SKM-1 (cell line): ENCODE data around the gene MTMR11.

Experiments
- DNase-seq: peaks from one replicate; lab custom pipeline; 2025; ENCODE audit not compliant: unreplicated experiment; lab: John Stamatoyannopoulos, UW

MTMR11 gene

DNA sequence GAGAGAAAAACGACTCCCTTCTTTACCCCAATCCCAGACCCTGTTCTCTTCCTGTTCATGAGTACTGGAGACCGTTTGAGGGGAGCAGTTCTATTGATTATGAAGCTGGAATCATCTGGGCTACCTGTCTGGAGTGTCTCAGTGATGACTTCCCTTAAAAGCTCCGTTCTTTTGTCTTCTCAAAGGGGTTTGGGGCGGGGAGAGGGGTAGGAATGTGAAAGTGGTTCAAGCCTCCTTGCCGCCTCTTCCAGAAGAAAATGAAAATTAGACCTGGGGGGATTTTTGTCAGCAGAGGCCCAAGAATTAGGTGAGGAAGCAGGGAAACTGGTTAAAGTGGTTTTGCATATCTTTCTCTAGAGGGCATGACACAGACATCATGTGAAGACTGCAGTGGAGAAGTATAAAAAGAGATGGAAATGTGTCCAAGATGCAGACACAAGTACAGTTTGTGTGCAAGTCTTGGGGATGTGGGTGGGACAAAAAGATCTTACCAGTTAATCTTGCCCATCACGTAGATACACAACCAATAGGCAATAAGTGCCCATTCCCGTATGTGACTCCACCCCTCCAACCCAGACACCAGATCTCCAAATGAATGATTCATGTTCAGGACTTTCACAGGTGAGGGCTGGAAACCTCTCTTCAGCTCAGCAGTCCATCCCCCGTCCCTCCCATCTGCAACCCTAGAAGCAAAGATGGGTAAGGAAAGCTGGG, 470 bp upstream of the MTMR11 start:
- DNase-seq = no peak

DNA sequence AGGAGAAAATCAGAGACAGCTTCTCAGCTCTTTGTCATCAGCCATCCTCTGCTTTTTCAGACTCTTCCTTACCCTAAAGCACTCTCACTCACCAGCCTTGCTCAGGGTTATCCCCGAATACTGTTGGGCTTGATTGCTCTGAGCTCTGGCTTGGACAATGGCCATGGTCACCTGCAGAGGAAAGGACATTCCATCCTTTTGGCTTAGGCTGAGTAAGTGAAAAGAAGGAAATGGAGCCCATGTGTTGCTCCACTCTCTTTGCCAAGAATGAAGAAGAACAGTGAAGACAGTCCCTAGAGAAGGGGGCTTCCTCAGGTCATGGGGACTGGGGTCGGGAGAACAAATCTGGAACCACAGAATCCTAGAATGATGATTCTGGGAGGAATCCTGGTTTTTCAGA, 2.3 kb downstream of the MTMR11 start:
- DNase-seq = no peak

DNA sequence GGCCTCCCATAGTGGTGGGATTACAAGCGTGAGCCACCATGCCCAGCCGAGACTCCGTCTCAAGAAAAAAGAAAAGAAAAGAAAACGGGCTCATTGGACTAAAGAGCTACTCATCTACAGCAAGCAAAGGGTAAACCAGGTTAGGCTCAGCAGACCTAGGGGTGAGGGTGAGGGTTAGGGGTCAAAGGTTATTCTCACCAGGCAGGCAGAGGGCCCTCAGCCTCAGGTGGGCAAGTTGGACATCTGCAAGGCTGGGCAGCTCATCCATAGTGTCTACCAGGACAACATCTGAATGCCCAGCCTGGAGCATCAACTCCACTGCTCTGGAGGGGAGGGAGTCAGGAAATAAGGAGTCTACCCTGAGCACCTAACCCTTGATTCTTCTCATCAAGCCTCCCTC, 3.5 kb downstream of the MTMR11 start:
- DNase-seq = no peak

DNA sequence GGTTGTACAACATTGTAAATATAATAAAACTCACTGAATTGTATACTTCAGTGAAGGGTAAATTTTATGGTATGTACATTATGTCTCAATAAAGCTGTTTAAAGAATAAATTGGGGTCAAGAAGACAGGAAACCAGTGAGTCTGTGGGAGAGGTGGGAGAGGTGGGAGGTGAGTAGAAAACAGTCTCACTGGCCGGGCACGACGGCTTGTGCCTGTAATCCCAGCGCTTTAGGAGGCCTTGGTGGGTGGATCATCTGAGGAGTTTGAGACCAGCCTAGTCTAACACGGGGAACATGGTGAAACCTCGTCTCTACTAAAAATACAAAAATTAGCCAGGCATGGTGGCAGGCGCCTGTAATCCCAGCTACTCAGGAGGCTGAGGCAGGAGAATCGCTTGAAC, 4.2 kb downstream of the MTMR11 start:
- no peak for DNase-seq

DNA sequence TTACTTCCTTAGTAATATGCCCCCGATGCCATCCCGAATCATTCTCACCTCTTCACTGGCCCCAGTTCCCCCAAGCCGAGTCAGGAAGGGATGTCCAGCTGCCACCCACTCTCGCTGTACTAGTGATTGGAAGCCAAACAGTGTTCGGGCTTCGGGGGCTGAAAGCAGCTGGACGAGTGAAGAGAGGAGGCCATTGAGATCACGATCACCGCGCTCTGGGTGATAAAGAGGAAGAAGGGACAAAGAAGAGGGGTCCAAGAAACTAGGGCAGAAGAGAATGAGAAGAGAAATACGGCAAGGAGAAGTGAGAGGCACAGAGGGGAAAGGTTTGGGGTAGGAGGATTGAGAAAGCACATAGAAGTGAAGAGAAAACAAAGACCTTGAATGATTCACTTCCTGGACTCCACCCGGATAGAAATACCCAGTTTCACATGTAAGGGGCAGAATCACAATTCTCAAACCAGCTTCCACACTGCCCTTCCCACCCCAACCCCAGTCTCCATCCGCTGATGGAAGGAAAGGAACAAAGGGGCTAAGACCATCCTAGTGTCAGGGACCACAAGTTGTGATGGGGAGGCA, 5.4 kb downstream of the MTMR11 start:
- DNase-seq = no peak

DNA sequence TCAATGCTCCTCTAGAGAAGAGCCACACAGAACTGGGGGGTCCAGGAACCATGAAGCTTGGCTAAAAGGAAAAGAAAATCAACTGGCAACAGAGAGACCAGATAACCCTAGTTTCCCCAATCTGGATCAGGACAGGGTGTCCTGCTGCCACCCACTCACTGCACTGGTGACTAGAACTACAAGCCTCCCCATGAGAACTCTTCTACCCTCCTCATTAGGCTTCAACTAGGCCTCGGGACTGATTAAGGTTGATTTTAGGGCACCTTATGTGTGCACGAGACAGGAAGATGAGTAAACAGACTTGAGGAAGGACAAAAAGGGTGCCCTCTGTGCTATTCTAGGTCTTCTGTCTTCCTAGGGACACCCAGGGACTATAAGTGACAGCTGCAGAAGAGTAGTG, 6.8 kb downstream of the MTMR11 start:
- no peak for DNase-seq

DNA sequence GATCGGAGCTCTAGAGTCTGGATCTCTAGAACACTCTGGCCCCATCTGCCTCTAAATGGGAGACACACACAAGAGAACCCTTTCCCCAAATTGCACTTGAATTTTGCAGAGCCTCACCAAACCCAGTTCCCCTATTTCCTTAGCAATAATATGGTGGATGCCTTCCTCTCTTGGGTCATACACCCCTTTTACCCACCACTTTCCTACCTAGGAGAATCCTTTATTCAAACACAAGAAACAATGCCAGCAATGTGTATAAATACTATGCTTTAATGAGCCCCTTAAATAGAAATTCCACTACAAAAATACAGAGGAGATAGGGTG, 8.3 kb downstream of the MTMR11 start:
- DNase-seq = no peak

DNA sequence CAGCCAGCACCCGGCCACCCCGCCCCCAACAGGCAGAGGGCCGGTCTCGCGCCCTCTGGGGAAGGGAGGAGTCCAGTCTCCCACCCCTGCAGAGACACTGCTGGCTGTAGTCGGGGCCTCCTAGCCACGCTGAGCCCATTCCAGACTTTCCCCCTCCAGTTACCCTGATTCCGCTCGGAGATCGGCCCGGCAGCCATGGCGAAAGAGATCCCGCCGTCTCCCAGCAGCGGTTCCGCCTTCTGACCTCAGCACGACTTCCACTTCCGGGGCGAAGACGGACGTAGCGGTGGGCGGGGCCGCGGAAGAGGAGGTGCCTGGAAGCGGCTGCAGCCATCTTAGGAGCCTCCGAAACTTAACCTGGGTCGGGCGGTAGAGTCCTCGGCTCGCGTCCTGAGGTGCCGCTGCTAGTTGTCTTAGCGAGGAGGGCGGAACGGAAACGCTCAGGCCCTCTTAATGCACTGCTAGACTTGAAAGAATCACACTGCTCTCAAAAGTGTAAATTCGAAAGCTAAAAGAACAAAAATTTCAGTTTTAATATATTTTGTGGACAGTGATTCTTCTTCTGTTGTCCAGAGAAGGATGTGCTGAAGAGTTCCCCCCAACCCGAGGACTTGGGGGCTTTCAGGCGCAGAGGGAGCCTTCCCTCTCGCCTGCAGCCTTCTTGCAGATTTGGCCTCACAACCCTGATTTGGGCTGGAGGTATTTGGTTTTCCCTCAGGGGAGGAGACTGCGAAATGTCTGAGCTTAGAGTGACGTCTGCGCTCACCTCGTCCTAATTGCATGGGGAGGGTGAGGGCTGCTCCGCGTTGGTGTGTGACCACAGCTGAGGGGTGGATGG, 8.9 kb downstream of the MTMR11 start, which contains the start of gene SF3B4:
Gene SF3B4, minus strand, starts transcription at position 241 of the 838 bp plus-strand sequence. Its CDS starts 44 bp downstream, at position 197.
- peak; percentile 99 for DNase-seq

DNA sequence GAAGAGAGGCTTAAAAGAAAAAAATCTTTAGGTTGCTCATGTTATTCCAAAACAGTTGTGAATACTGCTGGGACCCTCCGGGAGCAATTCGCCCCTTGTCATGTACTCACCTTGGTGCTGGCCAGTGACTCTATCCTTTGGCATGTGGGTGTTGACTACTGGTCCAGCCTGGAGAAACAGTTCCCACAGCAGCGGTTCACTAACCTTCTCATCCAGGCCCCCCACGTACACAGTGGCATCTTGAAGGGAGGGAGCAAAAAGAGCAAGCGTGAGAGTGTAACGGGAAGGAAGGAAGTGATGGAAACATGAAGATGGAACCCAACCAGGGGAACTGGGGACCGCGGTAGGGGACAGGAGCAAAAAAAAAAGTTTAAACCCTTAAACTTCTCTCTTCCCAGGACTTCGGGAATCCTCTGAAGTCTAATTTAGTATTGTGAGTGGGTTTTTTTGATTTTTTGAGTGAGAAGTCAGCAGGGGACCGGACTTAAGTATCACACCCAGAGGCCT, 9.6 kb downstream of the MTMR11 start:
- no peak for DNase-seq

DNA sequence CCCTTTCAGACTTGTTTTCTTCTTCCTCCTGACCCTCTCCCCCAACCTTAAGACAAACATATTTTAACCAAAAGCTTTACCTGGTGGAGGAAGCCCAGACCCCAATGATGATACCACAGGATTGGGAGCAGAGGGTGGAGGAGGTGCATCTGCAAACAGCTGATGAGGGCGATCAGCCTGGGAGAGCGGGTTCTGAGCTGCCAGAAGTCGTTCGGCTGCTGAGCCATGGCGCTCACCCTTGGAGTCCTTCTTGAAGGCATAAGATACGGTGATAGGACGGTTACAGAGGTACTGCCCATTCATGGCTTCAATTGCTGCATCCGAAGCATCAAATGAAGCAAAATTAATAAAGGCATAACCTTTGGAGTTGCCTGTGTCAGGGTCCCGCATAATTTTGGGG, 10.4 kb downstream of the MTMR11 start:
- DNase-seq = no peak

DNA sequence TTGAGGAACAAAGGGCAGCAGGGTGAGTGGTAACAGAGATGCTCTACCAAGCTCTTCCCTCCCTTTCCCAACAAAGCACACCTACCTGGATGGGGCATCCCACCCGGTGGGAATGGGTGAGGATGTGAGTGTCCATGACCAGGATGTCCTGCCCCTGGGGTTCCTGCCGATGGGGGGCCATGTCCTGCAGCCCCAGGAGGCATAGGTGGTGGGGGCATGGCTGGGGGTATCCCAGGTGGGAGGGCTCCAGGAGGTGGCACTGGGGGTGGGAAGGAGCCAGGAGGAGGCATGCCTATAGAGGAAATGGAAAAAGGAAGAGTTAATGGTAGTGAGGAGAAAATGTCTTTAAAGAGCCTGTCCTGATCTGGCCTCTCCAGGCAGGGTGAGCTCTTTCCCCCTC, 10.9 kb downstream of the MTMR11 start:
- no peak for DNase-seq

DNA sequence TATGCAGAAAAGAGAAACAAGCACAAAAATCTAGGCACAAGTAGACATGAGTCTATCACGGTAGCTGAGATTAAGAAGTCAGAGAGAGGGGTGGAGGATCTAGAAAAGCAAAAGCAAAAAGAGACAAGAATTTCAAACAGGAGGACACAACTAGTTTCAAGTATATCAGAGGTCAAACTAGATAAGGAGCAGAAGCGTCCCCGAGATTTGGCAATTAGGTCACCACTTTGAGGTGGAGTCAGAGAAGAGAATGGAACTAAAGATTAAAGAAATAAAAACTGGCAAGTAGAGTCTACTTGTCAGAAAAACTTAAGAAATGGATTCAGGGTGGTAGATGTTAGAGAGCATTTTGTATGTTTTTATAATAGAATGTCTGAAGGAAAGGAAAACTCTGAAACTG, 11.3 kb downstream of the MTMR11 start:
- DNase-seq = no peak

DNA sequence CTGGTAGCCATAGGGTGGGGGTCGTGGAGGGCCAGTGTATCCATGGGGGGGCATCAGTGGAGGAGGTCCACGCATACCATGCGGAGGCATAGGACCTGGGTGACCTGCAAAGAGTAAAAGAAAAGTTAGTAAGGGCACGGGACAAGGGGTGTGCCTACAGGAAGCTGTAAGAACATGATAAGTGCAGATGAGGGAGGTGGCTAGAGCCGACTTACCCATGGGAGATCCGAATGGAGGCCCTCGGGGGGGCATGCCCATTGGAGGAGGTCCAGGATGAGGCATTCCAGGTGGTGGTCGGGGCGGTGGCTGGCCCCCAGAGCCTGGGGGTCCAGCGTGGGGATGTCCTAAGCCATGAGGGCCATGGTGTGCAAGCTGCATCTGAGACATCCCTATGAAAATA, 13.1 kb downstream of the MTMR11 start:
- DNase-seq = no peak

DNA sequence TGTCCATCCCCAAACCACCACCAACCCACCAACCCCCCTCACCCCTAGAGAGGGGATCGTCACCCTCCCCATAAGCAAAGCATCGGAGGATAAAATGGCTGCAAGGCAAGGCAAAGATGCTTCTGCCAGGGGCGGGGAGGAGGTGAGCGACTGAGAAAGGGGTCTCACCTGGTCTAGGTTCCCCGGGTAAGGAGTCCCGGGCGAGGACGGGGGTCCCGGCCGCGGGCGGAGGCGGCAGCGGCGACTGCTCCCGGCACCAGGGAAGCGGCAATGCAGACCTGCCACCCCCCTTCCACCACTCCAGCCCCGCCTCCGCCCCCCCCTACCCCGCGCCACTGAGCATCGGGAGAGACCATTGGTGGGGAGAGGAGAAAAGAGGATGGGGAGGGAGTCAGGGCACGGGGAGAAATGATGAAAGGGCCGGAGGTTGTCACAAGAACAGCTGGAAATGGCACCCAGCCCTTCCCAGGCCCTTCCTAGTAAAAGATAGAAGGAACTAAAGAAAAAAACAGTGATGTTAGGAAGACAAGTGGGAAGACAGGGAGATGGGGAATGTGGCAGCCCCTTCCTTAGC, 19.0 kb downstream of the MTMR11 start, which contains the start of gene SV2A:
Gene SV2A, minus strand, starts transcription at position 274 of the 574 bp plus-strand sequence. CDS start 4,004 bp downstream, outside the sequence.
- DNase-seq = peak; percentile 38

DNA sequence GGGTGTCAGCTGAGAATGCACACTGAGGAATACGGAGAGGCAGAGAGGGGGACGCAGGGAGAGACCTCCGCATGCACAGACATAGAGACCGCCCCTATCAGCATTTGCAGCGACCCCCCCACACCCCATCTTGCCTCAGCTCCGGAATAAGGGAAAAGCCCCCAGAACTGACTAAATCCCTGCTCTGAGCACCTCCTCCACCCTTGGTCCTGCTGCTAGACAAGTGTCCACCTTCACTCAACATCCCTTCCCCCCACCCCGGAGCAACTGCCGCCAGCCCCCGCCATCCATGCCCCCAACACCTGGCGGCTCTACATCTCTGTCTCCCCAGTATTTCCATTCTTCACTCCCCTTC, 19.8 kb downstream of the MTMR11 start:
- no peak for DNase-seq

DNA sequence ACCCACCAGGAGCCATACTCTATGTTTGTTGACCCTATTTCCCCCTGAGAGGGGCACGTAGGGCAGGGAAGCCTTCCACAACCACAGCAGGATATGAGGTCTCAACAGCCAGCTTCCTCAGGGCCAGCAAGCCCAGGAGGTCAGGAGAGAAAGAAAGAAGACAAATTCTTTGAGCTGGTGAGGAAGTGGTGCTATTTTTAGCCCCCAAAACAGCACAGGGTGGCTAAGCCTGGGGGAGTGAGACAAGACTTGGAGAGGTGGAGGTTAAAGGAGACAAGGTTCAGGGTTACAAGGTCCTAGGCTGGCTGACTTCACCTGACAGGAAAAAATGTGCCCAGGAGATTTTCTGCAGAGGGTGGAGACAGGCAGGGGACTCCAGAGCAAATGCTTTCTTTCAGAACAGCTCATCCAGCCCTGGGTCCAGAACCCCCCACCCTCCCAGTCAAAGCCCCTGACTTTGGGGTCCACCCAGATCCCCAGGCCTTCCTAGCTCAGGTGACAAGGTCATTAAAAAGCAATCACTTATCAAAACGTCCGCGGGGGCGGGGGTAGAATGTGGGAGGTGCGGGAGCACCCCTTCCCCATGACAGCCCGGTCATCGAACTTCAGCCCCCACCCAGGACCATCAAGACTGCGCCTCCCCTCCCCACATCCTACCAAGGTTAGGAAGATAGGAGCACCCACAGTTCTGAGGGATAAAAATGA, 20.3 kb downstream of the MTMR11 start:
- peak; percentile 42 for DNase-seq

DNA sequence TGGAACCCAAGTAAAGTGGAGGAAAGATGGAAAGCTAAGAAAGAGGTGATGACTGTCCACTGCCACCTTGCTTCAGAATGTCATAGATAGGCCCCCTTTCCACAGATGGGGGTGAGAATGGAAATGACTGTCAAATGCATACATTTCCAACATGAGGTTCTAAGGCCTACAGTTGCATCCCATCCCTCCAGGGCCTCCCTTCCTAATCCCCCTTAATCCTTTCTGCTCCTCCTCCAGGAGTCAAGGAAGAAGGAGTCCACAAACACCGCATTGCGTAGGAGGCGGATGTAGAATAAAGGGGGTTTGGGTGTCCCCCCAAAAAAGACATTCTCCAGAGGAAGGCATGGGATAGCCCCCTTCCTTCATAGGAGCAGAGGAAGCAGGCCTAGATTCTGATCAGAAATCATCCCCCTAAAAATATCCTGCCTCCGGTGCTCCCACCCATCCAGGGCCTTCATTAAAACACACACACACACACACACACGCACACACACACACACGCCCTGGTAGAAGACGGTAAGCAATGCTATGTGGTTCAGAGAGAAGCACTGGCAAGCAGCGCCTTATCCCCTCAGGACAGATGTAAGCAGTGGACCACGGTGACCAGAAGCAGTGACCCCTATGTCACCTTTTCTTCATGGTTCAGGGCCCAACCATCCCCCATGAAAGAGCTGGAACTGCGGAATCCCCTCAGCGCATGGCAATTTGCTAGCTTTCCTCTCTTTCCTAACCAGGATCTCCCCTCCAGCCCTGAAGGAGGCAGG, 21.1 kb downstream of the MTMR11 start:
- DNase-seq = no peak

DNA sequence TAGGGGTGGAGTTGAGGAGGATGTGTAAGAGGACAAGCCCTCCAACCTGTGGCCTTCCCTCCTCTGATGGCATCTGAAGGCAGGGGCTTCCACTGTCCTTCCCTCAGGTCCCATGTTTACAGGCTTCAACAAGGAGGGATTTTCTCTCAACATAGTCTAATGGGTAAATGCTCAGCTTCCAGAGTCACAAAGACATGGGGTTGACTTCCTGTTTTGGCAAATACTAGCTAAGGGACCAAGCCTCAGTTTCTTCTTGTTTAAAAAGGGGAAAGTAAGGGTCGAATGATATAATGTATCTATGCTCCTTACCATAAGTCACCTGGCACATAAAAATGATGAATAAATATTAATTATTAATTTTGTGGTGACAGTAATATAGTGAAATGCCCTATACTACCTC, 22.1 kb downstream of the MTMR11 start:
- DNase-seq = no peak

DNA sequence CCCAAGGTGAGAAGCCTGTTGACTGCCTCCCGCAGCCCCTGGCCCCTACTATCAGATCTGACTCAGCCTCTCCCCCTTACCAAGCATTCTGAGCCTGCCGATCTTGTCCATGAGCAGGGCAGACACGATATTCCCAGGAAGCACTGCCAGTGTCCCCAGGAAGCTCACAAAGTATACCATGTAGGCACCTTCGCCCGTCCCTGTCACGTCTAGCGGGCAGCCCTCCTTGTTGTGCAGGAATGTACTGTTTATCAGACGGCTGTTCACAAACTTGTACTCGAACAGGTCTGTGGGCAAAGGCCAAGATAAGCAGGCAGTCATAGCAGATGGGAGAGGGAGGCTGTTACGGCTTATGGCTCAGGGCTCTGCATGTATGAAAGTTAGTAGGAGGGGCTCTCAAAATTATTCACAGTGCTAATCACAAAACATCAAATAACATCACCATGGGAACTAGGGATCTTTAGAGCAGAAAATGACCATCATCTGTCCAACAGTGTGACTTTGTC, 30.1 kb downstream of the MTMR11 start:
- DNase-seq = no peak
